ENCODE results near the gene AVPR2.

DNA sequence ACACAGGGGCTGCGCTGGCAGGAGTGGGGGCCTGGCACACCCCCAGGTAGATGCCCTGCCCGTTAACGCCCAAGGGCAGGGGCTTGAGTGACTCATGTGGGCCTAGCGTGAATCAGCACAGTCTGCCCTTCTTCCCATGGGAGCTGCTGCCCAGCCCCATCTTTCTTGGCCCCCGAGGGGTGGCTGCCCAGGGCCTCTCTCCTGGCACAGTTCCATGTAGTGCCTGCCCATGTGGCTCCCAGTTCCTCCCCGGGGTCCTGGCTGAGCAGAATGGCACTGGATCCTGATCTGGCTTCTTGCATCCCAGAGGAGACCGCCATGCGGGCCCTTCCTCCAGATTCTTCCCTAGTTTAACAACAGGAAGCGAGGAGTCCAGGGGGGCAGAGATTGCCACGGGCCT, 2.1 kb upstream of the AVPR2 start:
- TF ChIP-seq CTCF (IDR thresholded peaks at IDR 0.05; ENCODE audit: low read depth, low read length) (no peak), EZH2phosphoT487 (IDR thresholded peaks at IDR 0.05; ENCODE audit: low read depth) (no peak)
